Vagina (tissue), 2 donors: Measurements from ENCODE around the gene TAMALIN.

Experiments used
- CTCF ChIP-seq, 3 experiments: fragments of 450-650 bp in 2 of 3; fragments of 200-600 bp in 1 of 3; sonication (generic) in 1 of 3; IDR thresholded peaks; one replicate each; pipeline ENCODE4 v1.5.1; 2017 to 2019; ENCODE audit warnings: antibody characterized with exemption in 3 of 3, mild to moderate bottlenecking in 2 of 3, moderate library complexity in 2 of 3
- POLR2A ChIP-seq, 2 donors: fragments of 450-650 bp; IDR thresholded peaks; one replicate each; pipeline ENCODE4 v1.6.1; 2017; ENCODE audit warnings: antibody characterized with exemption in 2 of 2, mild to moderate bottlenecking in 2 of 2, moderate library complexity in 2 of 2
- POLR2AphosphoS5 ChIP-seq, 2 donors: sonication (generic); formaldehyde crosslinking; IDR thresholded peaks; one replicate each; pipeline ENCODE4 v1.9.0; 2017; ENCODE audit warnings: antibody characterized with exemption in 2 of 2, mild to moderate bottlenecking in 2 of 2, low read depth in 1 of 2; ENCODE audit not compliant: insufficient read depth in 1 of 2

GRCh38 chr12:52003016-52003550, 3.7 kb upstream of the TAMALIN start:
- TF ChIP-seq CTCF (IDR thresholded peaks at IDR 0.05) = no peak
- no peak for TF ChIP-seq POLR2A (IDR thresholded peaks at IDR 0.05)
- no peak for TF ChIP-seq POLR2AphosphoS5 (IDR thresholded peaks at IDR 0.05; ENCODE audit: insufficient read depth in 1 of 2, low read depth in 1 of 2)
